ENCODE results near the gene PARP14.
"Not testable (repeated sequence)": the region's sequence is repeated elsewhere in the genome, so short reads cannot be mapped to it uniquely, and the experiment has no call there.

PARP14 gene

DNA sequence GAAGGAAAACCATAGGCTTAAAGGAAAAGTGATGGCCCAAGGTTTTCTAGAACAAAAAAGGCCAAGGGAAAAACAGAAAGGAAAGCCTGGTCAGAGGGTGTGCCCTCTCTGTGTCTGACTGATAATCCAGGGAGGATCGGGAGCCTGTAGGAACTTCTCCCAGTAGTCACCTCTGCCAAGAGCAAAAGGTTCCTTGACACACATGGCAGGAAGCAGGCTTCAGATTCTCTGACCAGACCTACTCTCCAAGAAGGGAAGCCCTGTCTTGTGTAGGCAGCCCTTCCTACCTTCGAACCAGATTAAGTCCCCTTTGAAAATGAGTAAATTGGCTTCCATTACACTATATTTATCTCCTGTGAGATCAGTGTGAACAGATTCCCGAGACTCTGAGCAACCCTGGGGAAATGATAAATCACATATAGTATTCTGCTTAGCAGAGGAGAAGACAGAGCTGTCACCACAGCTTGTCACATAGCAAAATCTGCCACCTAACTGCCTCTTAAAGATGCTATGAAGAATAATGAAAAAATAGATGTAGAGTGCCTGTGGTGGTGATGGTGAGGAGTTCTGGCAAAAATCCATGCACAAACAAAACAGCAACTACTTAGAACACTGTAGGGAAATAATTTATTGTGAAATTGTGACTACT is 38.8 kb downstream of the PARP14 start:
- DNase-seq (ENCODE audit: extremely low read depth in 1 of 2, low read depth in 1 of 2): no peak

DNA sequence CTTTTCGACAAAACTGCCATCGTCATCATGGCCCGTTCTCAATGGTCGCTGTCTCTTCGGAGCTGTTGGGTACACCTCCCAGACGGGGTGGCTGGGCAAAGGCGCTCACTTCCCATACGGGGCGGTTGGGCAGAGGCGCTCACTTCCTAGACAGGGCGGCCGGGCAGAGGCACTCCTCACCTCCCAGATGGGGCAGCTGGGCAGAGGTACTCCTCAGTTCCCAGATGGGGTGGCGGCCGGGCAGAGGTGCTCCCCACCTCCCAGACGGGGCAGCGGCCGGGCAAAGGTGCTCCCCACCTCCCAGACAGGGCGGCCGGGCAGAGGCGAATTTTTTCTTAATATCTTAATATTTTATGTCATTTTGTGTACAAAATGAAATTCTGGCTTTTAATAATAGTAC is 44.5 kb downstream of the PARP14 start:
- DNase-seq (ENCODE audit: extremely low read depth in 1 of 2, low read depth in 1 of 2): no peak

DNA sequence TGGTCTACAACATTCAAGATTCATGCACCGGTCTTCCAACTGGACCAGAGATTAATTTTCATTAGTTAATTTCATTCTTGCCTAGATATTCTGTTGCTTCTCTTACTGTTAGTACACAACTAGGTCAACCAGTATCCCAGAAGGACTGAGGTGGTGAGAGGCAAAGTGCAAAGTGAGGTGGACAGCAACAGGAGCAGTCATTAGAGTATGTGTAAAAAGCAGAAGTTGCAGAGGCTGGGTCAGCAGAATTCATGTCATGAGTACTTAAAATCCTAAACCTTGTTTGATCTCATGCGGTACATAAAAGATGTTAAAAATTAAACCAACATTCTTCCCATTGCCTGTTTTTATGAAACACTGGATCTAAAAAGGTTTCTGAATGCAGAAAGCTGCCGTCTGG is 46.7 kb downstream of the PARP14 start:
- no peak for DNase-seq (ENCODE audit: extremely low read depth in 1 of 2, low read depth in 1 of 2)

DNA sequence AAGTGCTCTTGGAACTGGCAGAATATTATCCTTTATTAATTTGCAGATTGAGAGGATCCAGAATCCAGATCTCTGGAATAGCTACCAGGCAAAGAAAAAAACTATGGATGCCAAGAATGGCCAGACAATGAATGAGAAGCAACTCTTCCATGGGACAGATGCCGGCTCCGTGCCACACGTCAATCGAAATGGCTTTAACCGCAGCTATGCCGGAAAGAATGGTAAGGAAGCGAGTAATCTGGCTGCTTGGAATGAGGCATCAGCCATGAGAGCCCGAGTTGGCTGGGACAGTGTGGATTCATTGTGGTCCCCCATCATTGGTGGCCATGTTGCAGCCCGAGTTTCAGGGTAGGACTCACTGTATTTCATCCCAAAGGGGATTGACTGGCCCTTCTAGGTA is 47.1 kb downstream of the PARP14 start:
- DNase-seq (ENCODE audit: extremely low read depth in 1 of 2, low read depth in 1 of 2): no peak

DNA sequence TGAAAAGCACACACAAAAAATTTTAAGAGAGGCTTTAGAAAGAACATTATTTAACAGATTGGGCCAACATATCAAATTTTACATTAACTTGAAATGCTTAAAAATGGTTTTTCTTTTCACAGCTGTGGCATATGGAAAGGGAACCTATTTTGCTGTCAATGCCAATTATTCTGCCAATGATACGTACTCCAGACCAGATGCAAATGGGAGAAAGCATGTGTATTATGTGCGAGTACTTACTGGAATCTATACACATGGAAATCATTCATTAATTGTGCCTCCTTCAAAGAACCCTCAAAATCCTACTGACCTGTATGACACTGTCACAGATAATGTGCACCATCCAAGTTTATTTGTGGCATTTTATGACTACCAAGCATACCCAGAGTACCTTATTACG is 47.5 kb downstream of the PARP14 start:
- DNase-seq (ENCODE audit: extremely low read depth in 1 of 2, low read depth in 1 of 2): no peak

DNA sequence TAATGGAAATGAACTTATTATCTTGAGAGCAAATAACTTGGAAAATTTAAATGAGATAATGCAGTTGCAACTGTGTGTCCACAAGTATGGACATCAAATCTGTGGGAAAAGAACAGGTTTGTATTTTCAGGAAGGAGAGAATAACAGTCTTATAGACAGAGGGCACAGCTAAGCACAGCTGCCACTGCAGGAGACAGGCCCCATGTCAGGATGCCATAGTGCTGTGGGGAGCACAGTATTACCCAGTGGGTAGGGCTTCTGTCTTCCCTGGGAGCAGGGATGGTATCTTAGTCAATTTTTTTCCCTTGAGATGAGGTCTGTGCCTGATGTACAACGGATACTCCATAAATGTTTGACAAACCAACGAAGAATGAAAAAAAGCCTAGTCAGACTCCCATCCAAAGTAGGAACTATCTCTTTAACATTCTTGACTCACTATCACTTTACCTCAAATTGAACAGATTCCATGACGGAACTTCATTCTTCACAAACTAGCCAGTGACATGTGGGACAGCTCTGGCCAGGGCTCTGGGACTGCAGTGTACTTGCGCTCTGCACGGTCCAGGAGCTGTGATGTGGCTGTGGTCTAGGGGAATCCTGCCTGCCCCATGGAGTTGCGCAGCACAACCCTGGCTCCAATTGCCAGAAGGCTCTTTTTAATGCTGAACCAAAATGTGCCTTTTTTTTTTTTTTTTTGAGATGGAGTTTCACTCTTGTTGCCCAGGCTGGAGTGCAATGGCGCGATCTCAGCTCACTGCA is 48.3 kb downstream of the PARP14 start:
- DNase-seq (ENCODE audit: extremely low read depth in 1 of 2, low read depth in 1 of 2): no peak

DNA sequence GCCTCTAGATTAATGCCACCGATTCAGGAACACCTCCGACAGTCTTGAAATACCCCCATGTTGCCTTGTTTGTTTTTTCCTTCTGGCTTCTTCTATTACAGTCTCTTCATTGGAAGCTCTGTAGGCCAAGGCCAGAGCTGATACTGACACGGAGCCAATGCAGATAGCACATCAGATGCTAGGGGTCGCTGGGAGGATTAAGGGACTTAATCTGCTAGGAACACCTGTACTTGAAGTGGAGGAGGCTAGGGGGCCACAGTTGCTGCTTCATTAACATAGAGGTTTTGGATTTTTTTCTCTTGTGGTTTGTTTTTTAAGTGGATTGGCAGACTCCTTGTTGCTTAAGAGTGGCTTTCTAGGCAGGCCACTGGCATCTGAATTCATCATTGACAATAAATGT is 49.6 kb downstream of the PARP14 start:
- DNase-seq (ENCODE audit: extremely low read depth in 1 of 2, low read depth in 1 of 2): no peak

DNA sequence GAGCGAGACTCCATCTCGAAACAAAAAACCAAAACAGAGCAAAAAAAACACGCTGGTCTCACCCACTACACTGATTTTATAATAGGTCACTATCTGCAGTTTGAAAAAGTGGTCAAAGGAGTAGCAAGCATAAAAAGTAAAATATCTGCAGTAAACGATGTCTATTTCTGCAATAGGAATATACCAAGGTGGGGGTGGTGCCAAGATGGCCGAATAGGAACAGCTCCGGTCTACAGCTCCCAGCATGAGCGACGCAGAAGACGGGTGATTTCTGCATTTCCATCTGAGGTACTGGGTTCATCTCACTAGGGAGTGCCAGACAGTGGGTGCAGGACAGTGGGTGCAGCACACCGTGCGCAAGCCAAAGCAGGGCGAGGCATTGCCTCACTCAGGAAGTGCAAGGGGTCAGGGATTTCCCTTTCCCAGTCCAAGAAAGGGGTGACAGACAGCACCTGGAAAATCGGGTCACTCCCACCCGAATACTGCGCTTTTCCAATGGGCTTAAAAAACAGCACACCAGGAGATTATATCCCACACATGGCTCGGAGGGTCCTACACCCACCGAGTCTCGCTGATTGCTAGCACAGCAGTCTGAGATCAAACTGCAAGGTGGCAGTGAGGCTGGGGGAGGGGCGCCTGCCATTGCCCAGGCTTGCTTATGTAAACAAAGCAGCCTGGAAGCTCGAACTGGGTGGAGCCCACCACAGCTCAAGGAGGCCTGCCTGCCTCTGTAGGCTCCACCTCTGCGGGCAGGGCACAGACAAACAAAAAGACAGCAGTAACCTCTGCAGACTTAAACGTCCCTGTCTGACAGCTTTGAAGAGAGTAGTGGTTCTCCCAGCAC is 52.3 kb downstream of the PARP14 start:
- DNase-seq (ENCODE audit: extremely low read depth in 1 of 2, low read depth in 1 of 2): not testable (repeated sequence)

DNA sequence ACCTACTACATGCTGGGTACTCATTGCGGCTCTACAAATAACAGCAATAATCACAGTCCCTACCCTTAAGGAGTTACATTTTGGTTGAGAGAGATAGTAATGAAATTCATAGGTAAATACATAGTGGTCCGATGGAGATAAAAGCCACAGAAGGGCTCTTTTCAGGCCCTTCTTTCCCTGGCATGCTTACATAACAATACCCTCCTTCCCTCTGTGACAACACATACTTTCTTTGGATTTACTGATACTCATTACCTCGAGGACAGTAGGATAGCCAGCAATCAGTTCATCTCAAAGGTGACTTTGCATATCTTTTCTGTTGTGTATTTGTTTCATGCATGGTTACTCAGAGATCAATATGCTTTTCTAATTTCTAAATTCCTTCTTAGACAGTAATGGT is 58.5 kb downstream of the PARP14 start:
- no peak for DNase-seq (ENCODE audit: extremely low read depth in 1 of 2, low read depth in 1 of 2)

DNA sequence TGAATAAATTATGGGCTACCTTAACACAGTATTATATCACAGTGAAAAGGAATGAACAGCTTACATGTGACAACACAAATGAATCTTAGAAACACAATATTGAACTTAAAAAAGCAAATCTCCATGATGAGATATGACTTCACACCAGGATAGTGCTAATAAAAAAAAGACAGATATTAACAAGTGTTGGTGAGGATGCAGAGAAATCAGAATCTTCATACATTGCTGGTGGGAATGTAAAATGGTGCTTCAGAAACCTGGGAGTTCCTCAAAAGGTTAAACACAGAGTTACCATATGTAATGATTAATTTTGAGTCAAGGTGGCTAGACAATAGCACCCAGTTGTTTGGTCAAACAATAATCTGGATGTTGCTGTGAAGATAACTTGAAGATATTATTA is 61.6 kb downstream of the PARP14 start:
- DNase-seq (ENCODE audit: extremely low read depth in 1 of 2, low read depth in 1 of 2): no peak

DNA sequence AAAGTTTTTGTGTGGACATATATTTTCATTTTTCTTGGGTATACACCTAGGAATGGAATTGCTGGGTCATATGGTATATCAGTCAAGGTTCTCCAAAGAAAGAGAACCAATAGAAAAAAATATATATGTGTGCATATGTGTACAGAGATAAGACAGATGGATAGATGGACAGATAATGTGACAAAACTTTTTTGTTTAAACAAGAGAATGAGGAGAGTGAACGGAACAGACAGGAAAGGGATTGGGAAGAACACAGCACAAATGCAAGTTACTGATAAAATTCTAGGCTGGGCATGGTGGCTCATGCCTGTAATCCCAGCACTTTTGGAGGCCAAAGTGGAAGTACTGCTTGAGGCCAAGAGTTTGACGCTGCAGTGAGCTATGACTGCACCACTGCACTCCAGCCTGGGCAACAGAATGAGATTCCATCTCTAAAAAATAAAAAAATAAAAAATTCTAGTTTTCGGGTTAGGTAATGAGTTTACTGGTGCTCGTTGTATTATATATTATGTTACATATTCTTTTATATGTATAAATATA is 63.0 kb downstream of the PARP14 start:
- DNase-seq (ENCODE audit: extremely low read depth in 1 of 2, low read depth in 1 of 2): no peak

DNA sequence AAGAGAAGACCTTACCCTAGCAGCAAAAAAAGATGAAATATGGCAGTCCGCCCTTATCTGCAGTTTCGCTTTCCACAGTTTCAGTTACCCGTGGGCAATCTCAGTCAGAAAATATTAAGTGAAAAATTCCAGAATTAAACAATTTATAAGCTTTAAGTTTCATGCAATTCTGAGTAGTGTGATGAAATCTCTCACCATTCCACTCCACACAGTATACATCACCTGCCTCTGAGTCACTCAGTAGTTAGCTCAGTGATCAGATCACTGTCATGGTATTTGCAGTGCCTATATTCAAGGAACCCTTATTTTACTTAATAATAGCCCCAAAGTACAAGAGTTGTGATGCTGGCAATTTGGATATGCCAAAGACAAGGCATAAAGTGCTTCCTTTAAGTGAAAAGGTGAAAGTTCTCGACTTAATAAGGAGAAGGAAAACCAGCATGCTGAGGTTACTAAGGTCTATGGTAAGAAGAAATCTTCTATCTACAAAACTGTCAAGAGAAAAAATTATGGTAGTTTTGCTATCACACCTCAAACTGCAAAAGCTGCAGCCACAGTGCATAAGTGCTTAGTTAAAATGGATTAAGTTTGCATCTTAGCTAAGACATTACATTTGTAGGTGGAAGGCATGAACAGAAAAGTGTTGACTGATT is 64.9 kb downstream of the PARP14 start:
- DNase-seq (ENCODE audit: extremely low read depth in 1 of 2, low read depth in 1 of 2): no peak

DNA sequence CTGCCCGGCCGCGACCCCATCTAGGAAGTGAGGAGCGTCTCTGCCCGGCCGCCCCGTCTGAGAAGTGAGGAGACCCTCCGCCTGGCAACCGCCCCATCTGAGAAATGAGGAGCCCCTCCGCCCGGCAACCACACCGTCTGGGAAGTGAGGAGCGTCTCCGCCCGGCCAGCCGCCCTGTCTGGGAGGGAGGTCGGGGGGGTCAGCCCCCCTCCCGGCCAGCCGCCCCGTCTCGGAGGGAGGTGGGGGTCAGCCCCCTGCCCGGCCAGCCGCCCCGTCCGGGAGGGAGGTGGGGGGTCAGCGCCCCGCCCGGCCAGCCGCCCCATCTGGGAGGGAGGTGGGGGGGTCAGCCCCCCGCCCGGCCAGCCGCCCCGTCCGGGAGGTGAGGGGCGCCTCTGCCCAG is 66.7 kb downstream of the PARP14 start:
- not testable (repeated sequence) for DNase-seq (ENCODE audit: extremely low read depth in 1 of 2, low read depth in 1 of 2)

DNA sequence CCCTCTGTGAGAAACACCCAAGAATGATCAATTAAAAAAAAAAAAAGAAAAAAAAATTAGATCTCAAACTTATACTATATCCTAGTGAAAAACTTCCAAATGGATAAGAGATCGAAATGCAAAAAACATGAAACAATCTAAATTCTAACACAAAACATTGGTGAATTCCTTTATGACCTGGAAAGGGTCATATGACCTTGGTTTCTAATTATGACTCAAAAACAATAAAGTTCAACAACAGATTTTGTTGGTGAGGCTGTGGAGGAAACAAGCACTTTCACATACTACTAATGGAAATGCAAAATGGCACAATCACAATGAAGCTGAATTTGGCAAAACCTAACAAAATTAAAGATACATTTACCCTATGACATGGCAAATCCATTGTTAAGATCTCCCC is 67.7 kb downstream of the PARP14 start:
- no peak for DNase-seq (ENCODE audit: extremely low read depth in 1 of 2, low read depth in 1 of 2)

DNA sequence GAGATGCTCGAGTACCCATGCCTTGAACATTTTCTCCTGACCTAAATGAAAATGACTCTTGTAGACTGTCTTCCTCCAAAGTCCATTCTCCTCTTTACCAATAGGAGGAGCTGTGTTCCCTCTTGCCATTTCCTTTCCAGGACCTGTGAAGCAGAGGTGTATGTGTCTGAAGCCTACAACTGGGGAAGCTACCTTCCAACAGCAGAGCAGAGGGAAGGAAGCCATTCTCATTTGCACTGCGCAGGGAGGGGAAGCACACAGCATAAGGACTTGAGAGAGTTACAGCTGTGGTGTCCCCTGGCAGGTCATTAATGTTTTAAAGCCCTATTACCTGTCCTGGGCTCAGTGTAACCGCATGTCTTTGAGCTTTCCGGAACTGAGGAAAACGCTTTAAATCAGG is 74.3 kb downstream of the PARP14 start:
- no peak for DNase-seq (ENCODE audit: extremely low read depth in 1 of 2, low read depth in 1 of 2)

DNA sequence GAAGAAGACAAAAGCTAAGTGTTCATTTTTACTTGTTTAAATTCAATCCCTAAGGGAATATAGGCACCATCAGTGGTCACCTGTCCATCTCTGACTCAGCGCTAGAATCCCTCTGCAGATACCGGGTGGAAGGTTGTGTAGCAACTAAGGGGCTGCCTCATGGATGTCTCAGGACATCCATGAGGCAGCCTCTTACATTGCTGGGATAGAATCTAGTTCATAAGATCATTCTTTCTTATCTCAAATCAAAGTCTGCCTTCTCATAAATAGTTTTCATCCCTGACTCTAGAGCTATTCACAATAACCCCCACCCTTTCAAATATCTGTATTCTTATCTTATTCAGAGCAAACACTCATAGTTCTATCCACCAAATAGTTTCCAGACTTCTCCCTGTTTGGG is 74.9 kb downstream of the PARP14 start:
- no peak for DNase-seq (ENCODE audit: extremely low read depth in 1 of 2, low read depth in 1 of 2)

DNA sequence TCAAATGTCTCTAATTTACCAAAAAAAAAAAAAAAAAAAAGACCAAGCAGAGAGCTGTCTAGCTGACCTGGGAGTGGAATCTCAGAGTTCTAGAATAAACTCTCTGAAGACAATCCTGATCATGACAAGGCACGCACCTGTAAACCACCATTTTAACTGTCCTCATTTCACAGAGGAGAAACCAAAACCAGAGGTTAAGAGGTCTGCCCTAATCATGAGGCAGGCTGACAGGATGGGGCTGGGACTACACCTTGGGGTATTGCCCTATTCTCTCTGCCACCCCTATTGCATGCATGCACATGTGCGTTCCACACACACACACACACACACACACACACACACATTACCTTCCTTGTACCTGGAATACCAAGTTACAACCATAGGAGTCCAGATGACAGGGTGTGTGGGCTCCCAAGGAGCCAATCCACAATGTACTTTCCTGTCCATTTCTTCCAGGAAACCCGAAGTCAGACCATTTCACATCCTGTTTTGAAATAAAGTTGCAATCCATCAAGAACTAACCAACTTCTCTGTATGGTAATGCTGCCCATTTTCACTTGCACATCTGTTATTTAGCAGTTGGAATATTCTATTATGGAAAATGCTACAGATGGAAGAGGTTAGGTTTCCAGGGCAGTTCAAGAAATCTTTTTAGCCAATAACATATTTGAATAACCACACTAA is 78.4 kb downstream of the PARP14 start:
- no peak for DNase-seq (ENCODE audit: extremely low read depth in 1 of 2, low read depth in 1 of 2)

DNA sequence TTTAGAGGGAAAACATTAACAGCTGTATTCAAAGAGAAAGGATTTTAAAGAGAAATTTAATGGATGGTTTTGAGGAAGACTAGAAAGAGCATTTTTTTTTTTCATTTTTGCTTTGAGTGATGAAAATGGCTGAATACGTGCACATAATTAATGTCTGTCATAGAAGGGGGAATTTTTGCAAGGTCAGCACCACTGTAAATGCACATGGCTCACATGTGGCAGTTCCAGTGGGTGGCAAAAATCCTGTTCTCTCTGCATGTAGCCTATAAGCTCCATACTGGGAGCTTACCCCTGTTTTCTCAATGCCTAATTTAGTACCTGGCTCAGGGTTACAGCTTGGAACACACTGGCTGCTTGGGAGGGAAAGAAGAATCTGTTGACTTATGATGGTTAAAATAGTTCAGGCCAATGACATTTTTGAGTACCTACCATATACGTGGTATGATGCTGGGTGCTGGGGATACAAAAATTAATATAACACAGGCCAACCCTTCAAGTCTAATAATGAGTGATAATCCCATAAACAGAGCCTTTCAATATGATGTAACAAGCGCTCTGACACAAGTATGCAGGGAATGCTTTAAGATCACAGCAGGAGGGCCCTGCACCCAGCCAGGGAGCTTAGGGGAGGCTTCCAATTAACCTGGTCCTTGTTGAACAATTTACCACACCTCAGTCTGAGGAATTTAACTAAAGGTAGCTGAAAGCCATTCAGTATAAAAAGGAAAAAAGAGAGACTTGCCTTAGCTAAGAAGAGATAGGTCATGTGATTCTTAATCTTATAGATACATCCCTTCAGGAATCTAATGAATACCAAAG is 80.0 kb downstream of the PARP14 start:
- no peak for DNase-seq (ENCODE audit: extremely low read depth in 1 of 2, low read depth in 1 of 2)

DNA sequence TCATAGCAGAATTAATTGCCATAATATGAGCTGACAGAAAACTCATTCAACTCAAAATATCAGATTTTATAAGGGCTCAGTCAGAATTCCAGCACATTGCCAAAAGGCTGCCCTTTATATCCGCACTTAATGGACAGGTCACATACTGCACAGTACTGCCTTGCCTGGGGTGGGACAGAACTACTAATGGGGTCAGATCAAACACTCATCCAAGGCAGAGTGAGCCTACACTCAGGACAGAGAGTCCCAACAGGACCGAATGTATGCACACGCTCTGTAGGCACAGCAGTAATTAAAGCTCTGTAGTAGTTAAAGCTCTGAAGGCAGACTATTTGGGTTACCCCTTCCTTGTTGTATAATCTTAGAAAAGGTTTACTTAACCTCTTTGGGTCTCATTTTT is 85.8 kb downstream of the PARP14 start:
- no peak for DNase-seq (ENCODE audit: extremely low read depth in 1 of 2, low read depth in 1 of 2)
